ENCODE data around the gene KLHL22.

Gene KLHL22

DNA sequence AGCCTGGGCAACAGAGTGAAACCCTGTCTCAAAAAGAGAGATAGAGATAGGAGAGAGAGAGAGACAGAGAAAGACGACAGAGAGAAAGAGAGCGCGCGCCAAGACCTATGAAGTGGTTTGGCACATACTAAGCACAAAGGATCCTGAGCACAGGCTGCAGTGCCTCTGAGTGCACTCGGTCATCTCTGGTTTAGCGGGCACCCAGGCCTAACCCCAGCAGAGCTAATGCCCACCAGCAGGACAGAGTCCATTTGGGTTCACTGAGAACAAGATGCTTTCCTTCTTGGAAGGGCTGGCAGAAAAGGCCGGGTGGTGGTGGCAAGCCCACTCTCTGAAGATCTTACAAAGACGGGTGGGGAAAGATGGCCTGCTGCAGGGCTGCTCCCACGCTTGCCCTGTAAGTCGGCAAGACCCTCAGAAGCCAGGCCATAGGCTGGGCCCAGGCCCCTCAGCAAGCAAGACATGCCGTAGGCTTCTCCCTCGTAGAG, 61.3 kb downstream of the KLHL22 start:
- Histone ChIP-seq H3K79me2 (ENCODE audit: insufficient read depth, low read depth) (no peaks in the 10 kb centered on the region), H4K20me1 (ENCODE audit: insufficient read depth) (no peaks in the 10 kb centered on the region), H3K9ac (no peak overlapping the region), H3K4me1 (ENCODE audit: low read depth, poor library complexity, severe bottlenecking) (no peaks in the 10 kb centered on the region), H3K36me3 (ENCODE audit: insufficient read depth) (no peaks in the 10 kb centered on the region), H3K4me3 (IDR thresholded peaks at IDR 0.05; ENCODE audit: insufficient read depth, low read depth, low read length) (no peak overlapping the region), H3K27ac (no peak overlapping the region), H2AFZ (ENCODE audit: low read depth) (no peak overlapping the region), H3K4me2 (no peak overlapping the region), H3K27me3 (ENCODE audit: insufficient read depth, low read depth) (peaks cover 7% of the 10 kb centered on the region; the same call in 1 of the 2 replicates)
- TF ChIP-seq CTCF (conservative IDR thresholded peaks at IDR 0.05; ENCODE audit: low read depth, low read length) = no peak

- Histone ChIP-seq H3K4me2 (no peak overlapping the region), H3K9ac (no peak overlapping the region), H3K27ac (no peak overlapping the region), H4K20me1 (ENCODE audit: insufficient read depth) (no peaks in the 10 kb centered on the region), H3K4me3 (IDR thresholded peaks at IDR 0.05; ENCODE audit: insufficient read depth, low read depth, low read length) (no peak overlapping the region), H2AFZ (ENCODE audit: low read depth) (no peak overlapping the region), H3K4me1 (ENCODE audit: low read depth, poor library complexity, severe bottlenecking) (no peaks in the 10 kb centered on the region), H3K79me2 (ENCODE audit: insufficient read depth, low read depth) (no peaks in the 10 kb centered on the region), H3K27me3 (ENCODE audit: insufficient read depth, low read depth) (peaks cover 7% of the 10 kb centered on the region; the same call in 1 of the 2 replicates), H3K36me3 (ENCODE audit: insufficient read depth) (no peaks in the 10 kb centered on the region)
- no peak for TF ChIP-seq CTCF (conservative IDR thresholded peaks at IDR 0.05; ENCODE audit: low read depth, low read length)
Observed at GRCh38 chr22:20433686-20434241, 61.8 kb downstream of the KLHL22 start.

DNA sequence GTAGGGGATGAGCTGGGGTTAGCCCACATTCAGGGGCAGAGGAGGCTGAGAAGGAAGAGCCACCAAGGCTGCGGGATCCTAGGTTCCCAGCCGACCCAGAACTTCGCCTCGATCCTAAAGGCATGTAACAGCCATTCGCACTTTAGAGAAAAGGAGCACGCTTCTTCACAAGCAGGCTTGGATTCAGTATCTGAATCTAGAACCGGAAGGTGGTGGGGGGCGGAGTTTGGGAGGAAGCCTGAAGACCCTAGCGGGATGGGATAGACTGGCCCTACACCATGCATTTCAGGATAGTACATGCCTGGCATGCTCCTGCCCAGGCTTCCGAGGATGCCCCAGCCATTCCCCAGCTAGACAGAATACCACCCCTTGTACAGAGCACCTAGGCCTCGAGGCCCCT, 62.4 kb downstream of the KLHL22 start:
- H3K36me3 ChIP-seq (ENCODE audit: insufficient read depth) = no peaks in the 10 kb centered on the region
- H3K4me3 ChIP-seq (IDR thresholded peaks at IDR 0.05; ENCODE audit: insufficient read depth, low read depth, low read length) = no peak overlapping the region
- no peaks in the 10 kb centered on the region for H4K20me1 ChIP-seq (ENCODE audit: insufficient read depth)
- H3K79me2 ChIP-seq (ENCODE audit: insufficient read depth, low read depth) = no peaks in the 10 kb centered on the region
- H2AFZ ChIP-seq (ENCODE audit: low read depth) = no peak overlapping the region
- no peak overlapping the region for H3K4me2 ChIP-seq
- H3K27me3 ChIP-seq (ENCODE audit: insufficient read depth, low read depth) = peaks cover 7% of the 10 kb centered on the region; the same call in 1 of the 2 replicates
- TF ChIP-seq CTCF (conservative IDR thresholded peaks at IDR 0.05; ENCODE audit: low read depth, low read length) = no peak
- no peak overlapping the region for H3K27ac ChIP-seq
- no peak overlapping the region for H3K9ac ChIP-seq
- no peaks in the 10 kb centered on the region for H3K4me1 ChIP-seq (ENCODE audit: low read depth, poor library complexity, severe bottlenecking)

DNA sequence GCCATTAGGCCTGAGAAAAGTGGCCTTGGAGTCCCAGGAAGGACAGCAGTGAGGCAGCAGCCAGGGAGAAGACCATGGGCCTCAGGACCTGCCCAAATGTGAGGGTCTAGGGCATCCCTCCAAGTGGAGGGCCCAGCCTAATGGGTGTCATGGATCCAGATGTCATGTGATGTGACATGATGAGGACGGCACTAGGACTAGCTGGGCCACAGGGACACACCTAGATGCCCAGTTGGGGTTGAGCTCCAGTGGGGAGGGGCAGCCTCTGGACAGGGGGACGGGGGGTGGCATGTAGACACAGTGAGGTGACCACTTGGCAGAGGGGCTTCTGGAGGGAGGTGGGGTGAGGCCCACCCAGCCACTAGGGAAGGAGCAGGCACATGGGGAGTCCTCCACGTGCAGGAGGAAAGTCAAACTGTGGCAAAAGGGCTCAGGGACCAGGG, 63.3 kb downstream of the KLHL22 start:
- Histone ChIP-seq H3K9ac (no peak overlapping the region), H3K79me2 (ENCODE audit: insufficient read depth, low read depth) (no peaks in the 10 kb centered on the region), H3K4me1 (ENCODE audit: low read depth, poor library complexity, severe bottlenecking) (no peaks in the 10 kb centered on the region), H3K27ac (no peak overlapping the region), H3K36me3 (ENCODE audit: insufficient read depth) (no peaks in the 10 kb centered on the region), H3K4me2 (no peak overlapping the region), H3K27me3 (ENCODE audit: insufficient read depth, low read depth) (peaks cover 7% of the 10 kb centered on the region; the same call in 1 of the 2 replicates), H4K20me1 (ENCODE audit: insufficient read depth) (no peaks in the 10 kb centered on the region), H2AFZ (ENCODE audit: low read depth) (no peak overlapping the region), H3K4me3 (IDR thresholded peaks at IDR 0.05; ENCODE audit: insufficient read depth, low read depth, low read length) (no peak overlapping the region)
- TF ChIP-seq CTCF (conservative IDR thresholded peaks at IDR 0.05; ENCODE audit: low read depth, low read length) = no peak

Measured in KMS-11 (cell line).